Lower leg skin (tissue), 4 donors: Measurements from ENCODE around the gene ABCA6. TPM values are rescaled to one million over a fixed set of nuclear protein-coding genes. Genes with fewer than 3 reads are reported as not detected.

Experiments
- DNase-seq, 2 donors: peaks; one replicate each; pipeline ENCODE4 v3.0.0-alpha.2; 2019; ENCODE audit warnings: low spot score in 2 of 2
- H3K4me3 ChIP-seq: fragments of 200-600 bp; sonication (generic); 2 replicates; pipeline ENCODE4 v1.5.1; 2017; ENCODE audit warnings: mild to moderate bottlenecking, low read depth; ENCODE audit not compliant: poor library complexity, severe bottlenecking
- POLR2A ChIP-seq, 2 donors: fragments of 450-650 bp; IDR thresholded peaks; one replicate each; pipeline ENCODE4 v1.6.1; 2016 to 2017; ENCODE audit warnings: antibody characterized with exemption in 2 of 2, mild to moderate bottlenecking in 1 of 2, moderate library complexity in 1 of 2
- WGBS, 2 donors: methylation state at CpG; one replicate each; pipeline ENCODE4 v1.1.5; 2018; 5-methylcytosine and 5-hydroxymethylcytosine counted together
- intact Hi-C: fragments of 100-400 bp; cut with DNase I; formaldehyde crosslinking; loops from one replicate; pipeline ENCODE4 v1.15.0; 2023; ENCODE audit warnings: low total_unique reads
- total RNA-seq, 4 donors: library from RNA; depleted of rRNA; stranded (reverse); fragments of >200 nt; gene quantifications; one replicate each; pipeline ENCODE4 v1.1.0, GENCODE V29; 2016
- TF ChIP-seq, protein P1 (sequence below), 3 donors: fragments of 450-650 bp; IDR thresholded peaks; one replicate each; pipeline ENCODE4 v1.5.1; 2016; ENCODE audit warnings: antibody characterized with exemption in 3 of 3, mild to moderate bottlenecking in 3 of 3, moderate library complexity in 2 of 3

ABCA6 gene
- total RNA-seq, 4 donors from 2014 or later: 16.3 to 29.0 (median 16.8) TPM

DNA sequence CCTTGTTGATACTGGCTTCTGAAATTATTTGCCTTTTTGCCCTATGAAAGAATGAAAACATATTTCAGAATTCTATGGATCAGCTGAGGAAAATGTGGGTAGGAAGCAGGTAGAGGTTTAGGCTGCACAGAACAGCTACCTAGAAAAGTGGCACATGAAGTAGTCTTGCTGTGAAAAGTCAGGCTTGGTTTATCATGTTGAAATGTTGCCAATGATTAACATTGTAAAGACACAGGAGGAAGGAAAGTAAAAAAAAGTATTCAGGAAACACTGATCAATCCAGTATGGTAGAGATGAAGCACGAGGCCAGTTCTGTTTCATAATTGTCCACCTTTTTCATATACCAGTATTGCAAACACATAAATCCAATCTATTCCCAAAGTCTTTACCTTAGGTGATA, 29.9 kb downstream of the ABCA6 start:
- WGBS, 2 donors: 76 to 77% methylated on average over 1 of the region's 1 CpG
- no peak overlapping the region for H3K4me3 ChIP-seq
- TF ChIP-seq, protein P1, sequence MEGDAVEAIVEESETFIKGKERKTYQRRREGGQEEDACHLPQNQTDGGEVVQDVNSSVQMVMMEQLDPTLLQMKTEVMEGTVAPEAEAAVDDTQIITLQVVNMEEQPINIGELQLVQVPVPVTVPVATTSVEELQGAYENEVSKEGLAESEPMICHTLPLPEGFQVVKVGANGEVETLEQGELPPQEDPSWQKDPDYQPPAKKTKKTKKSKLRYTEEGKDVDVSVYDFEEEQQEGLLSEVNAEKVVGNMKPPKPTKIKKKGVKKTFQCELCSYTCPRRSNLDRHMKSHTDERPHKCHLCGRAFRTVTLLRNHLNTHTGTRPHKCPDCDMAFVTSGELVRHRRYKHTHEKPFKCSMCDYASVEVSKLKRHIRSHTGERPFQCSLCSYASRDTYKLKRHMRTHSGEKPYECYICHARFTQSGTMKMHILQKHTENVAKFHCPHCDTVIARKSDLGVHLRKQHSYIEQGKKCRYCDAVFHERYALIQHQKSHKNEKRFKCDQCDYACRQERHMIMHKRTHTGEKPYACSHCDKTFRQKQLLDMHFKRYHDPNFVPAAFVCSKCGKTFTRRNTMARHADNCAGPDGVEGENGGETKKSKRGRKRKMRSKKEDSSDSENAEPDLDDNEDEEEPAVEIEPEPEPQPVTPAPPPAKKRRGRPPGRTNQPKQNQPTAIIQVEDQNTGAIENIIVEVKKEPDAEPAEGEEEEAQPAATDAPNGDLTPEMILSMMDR (IDR thresholded peaks at IDR 0.05): no peak
- TF ChIP-seq POLR2A (IDR thresholded peaks at IDR 0.05): no peak
- intact Hi-C loops: no loop called here
- no peak for DNase-seq

DNA sequence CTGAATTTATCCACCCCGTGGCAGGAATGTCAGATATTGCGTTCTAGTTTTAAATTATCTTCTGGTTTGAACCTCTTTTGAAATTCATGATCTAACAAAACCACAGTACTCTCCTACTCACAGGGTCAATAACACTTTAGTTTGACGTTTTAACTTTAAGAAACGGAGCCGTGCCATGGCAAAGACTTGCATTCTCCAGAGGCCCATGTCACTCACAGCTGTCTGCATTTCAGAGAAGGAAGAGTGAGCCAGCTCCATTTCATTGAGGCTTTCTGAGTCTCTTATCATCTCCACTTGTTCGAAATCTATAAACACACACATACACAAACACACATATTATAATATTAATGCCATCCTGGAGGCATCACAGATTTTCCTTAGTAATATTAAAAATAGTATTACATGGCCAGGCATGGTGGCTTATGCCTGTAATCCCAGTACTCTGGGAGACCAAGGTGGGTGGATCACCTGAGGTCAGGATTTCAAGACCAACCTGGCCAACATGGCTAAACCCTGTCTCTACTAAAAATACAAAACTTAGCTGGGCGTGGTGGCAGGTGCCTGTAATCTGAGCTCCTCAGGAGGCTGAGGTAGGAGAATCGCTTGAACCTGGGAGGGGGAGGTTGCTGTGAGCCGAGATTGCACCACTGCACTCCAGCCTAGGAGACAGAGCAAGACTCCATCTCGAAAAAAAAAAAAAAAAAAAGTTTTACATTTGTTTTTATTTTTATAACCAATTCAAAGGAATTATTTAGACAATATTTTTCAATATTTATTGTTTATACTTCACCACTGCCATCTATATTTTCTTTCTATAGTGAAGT, 35.6 kb downstream of the ABCA6 start:
- no peak overlapping the region for H3K4me3 ChIP-seq
- DNase-seq: no peak
- TF ChIP-seq POLR2A (IDR thresholded peaks at IDR 0.05): no peak
- TF ChIP-seq, protein P1 (IDR thresholded peaks at IDR 0.05): no peak
- intact Hi-C loops: no loop called here
- WGBS, 2 donors: 84 to 85% methylated on average over 10 of the region's 10 CpGs

DNA sequence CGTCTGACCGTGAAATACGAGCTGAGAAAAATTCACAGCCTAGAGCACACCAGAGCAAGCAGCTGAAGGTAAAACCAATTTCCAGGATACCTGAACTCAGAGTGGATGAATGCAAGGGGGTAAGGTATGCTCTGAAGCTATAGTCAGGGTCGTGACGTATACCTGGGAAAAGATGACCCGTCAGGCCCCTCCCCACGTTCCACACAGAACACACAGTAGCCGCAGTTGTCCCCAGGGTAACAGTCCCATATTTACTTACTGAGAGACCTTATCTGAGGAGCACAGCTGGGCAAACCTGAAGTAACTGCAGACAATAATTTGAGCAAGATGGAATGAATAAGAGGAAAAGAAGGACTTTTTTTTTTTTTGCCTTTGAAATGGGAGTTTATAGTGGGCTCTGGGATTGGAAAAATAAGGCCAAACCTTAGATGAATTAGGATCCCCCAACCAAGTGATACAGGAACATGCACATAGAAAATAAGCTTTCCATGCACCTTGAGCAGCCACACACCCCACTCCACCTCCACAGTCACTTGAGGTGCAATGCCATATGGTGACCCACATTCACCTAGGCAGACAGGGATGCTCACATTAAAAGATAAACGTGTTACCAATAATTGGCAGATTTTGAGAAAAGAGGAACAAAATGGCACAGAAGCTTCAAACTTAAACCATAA, 38.0 kb downstream of the ABCA6 start:
- intact Hi-C loops: no loop called here
- no peak overlapping the region for H3K4me3 ChIP-seq
- WGBS, 2 donors: 87 to 88% methylated on average over 9 of the region's 9 CpGs
- DNase-seq: no peak
- no peak for TF ChIP-seq POLR2A (IDR thresholded peaks at IDR 0.05)
- TF ChIP-seq, protein P1 (IDR thresholded peaks at IDR 0.05): no peak

DNA sequence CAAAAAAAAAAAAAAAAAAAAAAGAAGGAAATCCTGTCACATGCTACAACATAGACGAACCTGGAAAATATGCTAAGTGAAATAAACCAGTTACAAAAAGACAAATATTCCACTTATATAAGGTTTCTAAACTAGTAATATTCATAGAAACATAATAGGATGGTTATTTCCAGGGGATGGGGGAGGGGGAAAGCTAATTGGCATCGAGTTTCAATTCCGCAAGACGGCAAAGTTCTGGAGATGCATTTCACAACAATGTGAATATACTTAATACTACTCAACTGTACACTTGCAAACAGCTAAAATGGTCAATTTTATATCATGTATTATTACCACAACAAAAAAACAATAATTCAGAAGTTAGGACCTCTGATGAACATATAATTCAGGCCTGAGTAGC, 43.1 kb downstream of the ABCA6 start:
- 85 to 90% methylated on average over 4 of the region's 4 CpGs for WGBS, 2 donors
- DNase-seq: no peak
- intact Hi-C loops: no loop called here
- TF ChIP-seq POLR2A (IDR thresholded peaks at IDR 0.05): no peak
- TF ChIP-seq, protein P1 (IDR thresholded peaks at IDR 0.05): no peak
- H3K4me3 ChIP-seq: no peak overlapping the region

DNA sequence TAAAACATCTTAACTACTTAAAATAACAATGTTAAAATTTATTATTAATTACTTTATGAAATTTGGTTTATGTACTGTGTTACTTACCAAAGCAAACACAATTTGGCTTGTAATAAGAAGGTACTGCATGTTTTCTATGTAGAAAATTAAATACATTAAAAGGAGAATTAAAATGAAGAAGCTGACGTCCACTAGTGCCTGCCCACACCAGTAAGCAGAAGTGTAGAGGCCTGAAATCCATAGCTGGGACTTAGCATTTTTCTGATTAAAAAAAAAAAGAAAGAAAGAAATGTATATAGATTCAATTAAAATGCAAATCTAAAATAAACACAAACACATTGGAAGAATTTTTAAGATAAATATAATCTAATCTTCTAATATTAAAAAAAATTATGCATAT, 45.2 kb downstream of the ABCA6 start:
- no peak overlapping the region for H3K4me3 ChIP-seq
- no peak for TF ChIP-seq POLR2A (IDR thresholded peaks at IDR 0.05)
- intact Hi-C loops: no loop called here
- 80 to 81% methylated on average over 1 of the region's 1 CpG for WGBS, 2 donors
- DNase-seq: no peak

DNA sequence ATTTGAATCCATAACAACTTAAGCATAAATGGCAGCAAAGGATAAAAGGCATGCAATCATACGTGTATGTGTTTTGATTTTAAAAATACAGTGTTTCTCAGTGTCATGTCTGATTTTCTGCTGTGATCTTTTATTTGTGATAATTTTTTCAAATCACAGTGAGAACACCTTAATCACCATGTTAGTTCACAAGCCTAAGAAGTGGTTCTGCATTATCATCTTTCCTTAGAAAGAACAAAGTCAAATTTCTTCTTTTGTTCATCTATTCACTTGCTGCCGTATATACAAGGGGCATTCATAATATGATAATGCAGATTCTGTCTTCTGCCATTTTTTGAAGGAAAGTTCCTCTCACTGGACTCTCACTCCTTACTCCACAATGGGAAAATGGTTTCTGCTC, 47.7 kb downstream of the ABCA6 start:
- WGBS, 2 donors: 90 to 98% methylated on average over 2 of the region's 2 CpGs

More for the DNA sequence above, 47.7 kb downstream of the ABCA6 start:
- H3K4me3 ChIP-seq: no peak overlapping the region
- no peak for DNase-seq
- intact Hi-C loops: no loop called here
- TF ChIP-seq POLR2A (IDR thresholded peaks at IDR 0.05): no peak
- TF ChIP-seq, protein P1 (IDR thresholded peaks at IDR 0.05): no peak
